ENCODE results near the gene MAPK8IP3.
"Not testable (repeated sequence)": the region's sequence is repeated elsewhere in the genome, so short reads cannot be mapped to it uniquely, and the experiment has no call there.

MAPK8IP3 gene

DNA sequence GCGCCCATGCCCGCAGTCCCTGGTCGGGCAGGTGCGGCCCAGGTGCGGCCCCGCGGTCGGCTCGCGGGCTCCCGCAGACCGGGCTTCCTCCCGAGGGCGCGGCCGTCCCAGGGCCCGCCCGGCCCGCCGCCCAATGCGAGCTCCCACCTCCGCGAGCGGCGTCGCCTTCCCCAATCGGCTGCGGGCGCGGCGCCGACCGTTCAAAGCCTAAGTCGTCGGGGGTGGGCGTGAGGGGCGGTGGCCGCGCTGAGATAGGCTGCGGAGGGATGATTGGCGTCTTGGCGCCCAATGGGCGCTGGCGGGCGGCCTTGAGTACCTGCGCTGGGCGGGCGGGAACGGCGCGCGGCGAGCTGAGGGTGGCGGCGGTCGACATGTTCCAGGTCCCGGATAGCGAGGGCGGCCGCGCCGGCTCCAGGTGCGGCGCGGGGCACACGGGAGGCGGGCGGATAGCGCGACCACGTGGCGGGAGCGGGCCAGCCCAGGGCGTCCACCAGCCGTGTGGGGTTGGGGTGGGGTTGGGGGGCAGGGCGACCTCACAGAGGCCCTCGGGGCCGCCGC, 28.0 kb upstream of the MAPK8IP3 start, which contains the start of gene JPT2:
Gene JPT2, plus strand, starts transcription at position 338 of the 558 bp plus-strand sequence. Its CDS starts 34 bp downstream, at position 372.
- peak; percentile 99 for DNase-seq

DNA sequence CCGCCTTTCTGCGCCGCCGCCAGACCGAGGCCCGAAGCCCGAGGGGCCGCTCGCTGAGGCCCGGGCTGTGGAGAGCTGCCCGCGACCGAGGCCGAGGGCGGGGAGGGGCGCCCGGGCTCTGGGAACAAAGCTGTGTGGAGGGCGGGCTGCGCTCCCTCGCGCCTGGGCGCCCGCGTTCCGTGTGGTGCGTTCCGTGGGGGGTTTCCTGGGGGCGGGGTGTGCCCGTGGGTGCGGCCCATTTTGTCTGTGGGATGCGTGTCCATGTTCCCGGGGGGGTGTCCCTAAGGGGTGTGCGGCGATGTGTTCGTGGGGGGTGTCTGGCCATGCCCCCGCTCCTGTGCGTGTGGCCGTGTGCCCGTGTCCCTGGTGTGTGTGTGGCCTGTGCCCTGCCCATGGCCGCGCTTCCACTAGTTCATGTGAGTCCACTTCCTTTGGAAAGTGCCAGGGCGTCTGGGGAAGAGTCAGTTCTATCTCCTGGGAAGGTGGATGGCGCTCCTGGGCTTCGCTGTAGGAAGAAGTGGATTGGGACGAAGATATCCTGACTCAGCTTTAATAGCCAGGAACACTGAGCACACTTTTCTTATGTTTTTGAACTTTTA, 27.4 kb upstream of the MAPK8IP3 start:
- DNase-seq = peak; percentile 54

DNA sequence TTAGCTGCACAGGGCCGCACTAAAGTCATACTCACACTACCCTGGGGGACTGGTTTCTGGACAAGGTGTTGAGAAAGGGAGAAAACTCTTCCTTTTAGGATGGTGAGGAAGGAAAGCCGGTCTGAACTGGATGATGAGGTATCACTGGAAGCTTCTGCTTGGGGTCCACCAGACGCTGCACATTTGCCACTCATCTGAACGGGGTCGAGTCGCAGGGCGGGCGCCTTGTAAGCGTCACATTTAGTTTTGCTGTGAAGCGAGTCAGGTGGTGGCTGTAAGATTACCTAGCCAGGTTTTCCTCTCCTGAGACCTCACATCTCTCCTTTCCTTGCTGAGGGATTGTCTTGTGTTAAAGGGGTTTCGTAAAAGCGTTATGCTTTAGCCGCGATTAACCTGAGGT, 25.6 kb upstream of the MAPK8IP3 start:
- no peak for DNase-seq

DNA sequence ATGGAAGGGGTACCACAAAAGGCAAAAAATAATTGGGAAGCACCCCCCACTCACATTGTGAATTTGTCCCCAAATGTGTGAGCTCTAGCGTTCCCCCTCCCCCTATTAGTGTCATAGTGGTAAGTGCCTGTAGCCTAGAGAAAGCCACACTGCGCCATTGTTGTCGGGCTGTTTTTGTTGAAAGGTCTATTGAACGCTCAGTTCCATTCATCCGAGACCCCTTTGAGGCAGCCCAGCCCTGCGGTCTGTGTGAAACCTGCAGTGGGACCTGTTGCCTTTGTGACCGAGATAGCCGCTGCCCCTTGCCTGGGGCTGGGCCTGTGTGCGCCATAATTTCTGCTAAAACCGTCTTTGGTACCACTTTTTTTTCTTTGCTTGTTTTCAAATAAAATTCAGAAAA, 25.0 kb upstream of the MAPK8IP3 start:
- DNase-seq = no peak

DNA sequence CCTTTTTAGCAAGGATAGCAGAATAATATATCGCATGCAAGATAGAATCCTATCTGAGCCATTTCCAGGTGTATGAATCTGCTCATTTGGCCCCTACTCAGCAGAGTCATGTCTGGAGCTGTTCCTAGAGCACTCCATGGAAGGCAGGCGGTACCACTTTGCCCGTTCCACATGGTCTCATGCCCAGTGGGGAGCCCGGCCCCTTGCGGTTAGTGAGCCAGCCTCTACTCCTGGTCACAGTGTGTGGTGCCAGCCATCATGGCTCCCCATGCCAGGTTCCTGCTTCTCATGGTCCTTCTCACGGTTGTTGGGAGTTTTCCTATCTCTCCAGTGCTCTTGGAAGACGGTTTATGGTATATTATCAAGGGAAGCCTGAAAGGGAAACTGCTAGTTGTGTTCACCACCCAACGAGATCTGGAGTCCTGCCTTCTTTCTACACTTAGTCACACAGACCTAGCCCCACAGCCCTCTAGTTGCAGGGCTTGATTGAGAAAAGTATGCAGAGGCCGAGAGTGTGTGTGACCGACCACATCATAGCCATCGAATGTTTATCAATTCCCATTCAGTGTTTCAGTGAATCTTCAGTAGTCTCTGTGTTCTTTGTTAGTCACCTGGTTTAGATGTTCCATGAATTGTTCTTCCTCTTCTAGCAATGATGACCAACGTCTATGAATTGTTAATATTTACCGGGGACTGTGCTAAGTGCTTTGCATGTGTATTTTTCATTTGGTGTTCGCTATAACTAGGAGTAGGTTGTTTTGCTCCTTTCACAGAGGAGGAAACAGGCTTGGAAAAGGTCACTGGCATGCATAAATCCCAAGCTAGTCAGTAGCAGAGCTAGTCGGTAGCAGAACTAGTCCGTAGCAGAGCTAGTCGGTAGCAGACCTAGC, 18.3 kb upstream of the MAPK8IP3 start:
- no peak for DNase-seq

DNA sequence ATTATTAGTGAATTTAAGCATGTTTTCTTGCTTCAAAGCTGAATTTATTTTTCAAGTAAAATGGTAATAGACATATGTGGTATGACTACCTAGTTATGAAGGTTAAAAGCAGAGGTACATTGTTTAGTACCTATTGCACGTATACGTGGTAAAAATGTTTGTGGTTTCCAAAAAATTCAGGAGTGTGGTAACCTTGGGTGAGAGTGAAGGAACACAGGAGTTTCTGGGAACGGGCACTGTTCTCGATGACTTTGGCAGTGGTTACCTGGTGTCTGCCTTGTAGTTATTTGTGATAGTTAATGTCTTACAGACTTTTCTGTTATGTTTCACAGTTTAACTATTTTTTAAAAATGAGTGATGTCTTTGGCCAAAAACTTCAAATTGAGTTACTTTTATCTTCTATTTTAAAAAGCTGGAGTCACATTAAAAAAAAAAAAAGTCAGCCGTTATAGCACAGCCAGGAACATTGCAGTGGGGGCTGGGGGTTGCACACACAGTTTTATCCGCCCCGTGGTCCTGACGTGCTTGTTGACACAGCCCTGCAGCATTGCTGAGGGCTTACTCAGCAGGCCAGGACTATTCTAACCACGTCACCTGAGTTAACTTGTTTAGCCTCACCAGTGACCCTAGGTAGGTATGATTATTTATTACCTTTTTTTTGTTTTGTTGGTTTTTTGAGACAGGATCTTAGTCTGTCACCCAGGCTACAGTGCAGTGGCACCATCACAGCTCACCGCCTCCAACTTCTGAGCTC, 17.0 kb upstream of the MAPK8IP3 start:
- no peak for DNase-seq

DNA sequence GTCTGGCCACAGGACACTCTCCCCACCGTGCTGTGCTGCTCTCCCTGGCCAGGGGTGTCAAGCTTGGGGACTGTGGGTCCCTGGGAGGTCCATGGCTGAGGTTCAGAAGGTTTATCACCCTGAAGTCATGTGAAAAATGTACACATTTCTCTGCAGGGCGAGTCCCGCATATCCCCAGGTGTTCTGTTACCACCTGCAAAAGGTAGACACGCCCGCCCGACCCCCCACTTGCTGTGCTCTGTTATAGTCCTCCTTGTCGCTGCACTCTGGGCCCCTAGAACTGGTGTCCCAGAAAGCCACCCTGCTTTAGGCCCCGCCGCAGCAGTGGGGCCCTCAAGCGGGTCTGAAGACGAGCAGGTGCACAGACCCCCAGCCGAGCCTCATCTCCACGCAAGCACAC, 16.1 kb upstream of the MAPK8IP3 start:
- no peak for DNase-seq

DNA sequence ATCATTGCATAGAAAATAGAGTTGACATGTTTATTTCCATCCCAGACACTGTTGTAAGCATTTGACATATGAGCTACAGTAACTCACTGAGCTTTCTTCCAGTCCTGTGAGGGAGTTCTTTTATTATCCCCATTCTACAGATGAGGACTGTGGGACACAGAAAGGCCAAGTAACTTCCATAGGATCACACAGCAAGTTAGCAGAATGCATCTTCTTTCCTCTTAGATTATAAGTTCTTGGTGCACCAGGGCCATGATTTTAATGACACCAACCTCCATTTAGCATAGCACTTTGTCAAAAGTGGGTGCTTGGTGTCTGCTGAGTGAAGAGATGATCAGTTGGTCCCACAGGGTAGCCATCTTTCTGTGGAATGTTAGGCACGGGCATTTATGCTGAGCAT, 15.2 kb upstream of the MAPK8IP3 start:
- DNase-seq = no peak

DNA sequence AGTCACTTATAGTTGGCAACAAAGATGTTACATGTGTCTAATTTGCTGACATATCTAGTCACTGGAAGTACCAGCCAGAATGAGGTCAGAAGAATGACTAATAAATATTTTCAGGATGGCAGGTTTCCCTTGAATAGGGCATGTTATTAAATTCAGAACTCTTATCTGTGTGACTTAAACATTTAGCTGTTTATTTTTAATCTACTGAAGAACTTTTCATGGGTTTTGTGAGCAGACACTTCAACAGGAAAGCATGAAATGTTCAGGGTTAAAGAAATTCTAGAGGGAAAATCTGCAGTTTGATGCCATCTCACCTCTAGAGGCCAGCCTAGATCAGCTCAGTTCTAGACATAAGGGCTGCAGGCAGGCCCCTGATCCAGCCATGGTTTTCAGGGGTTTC, 14.7 kb upstream of the MAPK8IP3 start:
- DNase-seq = peak; percentile 19

DNA sequence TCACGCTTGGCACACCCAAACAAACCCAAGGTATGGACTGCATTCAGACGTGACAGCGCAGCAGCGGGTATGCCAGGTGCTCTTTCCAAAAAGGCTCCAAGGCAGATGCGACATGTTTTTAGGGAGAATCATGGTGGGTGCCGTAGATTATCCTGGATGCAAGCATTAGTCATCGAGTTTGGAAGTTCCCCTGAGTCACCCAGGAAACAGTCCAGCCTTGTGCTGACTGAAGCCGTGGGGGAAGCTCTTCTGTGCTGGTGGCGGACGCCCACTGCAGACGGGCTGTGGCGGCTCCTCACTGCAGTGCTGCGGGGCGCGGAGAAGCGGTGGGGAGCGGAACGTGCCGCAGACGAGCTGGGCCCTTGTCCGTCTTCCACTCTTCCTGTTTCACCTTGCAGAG, 14.0 kb upstream of the MAPK8IP3 start:
- DNase-seq = no peak

DNA sequence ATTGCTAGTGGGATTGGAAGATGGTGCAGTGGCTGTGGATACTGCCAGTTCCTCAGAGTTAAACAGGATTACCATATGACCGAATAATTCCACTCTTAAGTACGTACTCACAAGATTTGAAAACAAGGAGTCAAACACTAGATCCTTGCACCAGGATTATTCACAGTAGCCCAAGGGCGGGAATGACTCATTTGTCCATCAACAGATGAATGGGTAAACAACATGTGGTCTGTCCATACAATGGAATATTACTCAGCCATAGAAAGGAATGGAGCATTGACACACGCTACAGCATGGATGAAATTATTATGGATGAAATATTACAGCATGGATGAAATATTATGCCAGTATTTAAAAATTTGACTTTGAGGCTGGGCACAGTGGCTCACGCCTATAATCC, 9.1 kb upstream of the MAPK8IP3 start:
- no peak for DNase-seq

DNA sequence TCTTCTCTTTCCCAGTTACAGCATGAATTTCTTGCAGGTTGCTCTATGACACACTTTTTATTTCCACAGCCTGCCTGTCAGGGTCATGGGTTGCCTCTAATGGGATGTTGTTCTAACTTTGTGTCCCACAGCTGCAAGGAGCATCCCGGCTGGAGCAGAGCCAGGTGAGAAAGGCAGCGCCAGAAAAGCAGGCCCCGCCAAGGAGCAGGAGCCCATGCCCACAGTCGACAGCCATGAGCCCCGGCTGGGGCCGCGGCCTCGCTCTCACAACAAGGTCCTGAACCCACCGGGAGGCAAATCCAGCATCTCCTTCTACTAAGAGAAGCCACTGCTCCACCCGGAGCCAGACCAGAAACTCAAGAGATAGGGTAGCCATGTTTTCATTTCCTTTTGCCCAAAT, 7.3 kb upstream of the MAPK8IP3 start:
- DNase-seq = no peak

DNA sequence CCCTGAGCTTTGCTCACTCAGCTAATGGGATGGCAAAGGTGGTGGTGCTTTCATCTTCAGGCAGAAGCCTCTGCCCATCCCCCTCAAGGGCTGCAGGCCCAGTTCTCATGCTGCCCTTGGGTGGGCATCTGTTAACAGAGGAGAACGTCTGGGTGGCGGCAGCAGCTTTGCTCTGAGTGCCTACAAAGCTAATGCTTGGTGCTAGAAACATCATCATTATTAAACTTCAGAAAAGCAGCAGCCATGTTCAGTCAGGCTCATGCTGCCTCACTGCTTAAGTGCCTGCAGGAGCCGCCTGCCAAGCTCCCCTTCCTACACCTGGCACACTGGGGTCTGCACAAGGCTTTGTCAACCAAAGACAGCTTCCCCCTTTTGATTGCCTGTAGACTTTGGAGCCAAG, 5.7 kb upstream of the MAPK8IP3 start:
- no peak for DNase-seq

DNA sequence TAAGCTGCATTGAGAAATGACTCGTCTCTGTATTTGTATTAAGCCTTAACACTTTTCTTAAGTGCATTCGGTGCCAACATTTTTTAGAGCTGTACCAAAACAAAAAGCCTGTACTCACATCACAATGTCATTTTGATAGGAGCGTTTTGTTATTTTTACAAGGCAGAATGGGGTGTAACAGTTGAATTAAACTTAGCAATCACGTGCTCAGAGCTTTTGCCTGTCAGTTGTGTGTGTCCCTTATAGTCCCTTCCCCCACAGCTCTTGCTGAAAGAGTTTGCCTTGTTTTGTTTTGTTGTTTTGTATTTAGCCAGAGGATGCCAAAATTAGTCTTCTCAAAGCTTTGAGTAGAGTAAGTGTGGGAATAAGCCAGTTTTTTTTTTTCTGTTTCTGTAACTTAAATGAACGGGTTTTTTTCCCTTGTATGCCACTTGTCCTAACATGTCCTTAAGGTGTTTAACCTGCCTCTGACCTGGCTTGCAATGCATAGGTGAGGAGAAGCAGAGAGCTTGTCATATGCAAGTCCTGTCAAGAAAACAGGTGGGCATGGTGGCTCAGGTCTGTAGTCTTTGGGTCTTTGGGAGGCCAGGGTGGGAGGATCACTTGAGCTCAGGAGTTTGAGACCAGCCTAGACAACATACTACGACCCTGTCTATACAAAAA, 4.6 kb upstream of the MAPK8IP3 start:
- DNase-seq = no peak

DNA sequence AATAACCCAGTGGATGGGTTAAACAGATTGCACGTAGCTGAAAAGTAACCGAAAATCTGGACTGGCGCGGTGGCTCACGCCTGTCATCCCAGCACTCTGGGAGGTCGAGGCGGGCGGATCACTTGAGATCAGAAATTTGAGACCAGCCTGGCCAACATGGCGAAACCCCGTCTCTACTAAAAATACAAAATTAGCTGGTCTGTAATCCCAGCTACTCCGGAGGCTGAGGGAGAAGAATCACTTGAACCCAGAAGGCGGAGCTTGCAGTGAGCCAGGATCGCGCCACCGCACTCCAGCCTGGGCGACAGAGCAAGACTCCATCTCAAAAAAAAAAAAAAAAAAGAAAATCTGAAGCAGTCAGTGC, 689 bp upstream of the MAPK8IP3 start:
- not testable (repeated sequence) for DNase-seq

DNA sequence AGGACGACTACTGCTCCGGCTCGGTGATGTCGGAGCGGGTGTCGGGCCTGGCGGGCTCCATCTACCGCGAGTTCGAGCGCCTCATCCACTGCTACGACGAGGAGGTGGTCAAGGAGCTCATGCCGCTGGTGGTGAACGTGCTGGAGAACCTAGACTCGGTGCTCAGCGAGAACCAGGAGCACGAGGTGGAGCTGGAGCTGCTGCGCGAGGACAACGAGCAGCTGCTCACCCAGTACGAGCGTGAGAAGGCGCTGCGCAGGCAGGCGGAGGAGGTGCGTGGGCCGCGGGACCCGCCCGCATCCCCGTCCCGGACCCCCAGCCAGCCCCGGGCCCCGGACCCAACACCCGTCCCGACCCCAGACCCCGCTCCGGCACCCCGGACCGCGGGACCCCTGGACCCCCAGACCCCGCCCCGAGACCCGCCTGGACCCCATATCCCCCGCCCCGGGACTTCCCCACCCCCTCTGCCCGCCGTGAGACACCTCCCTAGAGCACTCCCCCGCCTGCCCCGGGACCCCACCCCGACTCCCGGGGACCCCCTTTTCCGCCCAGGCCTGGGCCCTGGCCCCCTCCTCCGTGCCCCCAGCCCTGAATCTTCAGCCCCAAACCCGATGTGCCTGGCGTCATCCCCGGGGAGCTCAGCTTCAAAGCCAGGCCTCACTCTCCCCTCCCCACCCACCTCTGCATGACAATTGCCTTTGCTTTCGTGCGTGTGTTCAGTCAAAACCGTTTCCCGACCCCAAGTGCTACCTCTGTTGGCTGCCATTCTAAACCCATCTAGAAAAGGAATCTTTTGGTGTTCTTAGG, 594 bp downstream of the MAPK8IP3 start:
- DNase-seq = peak; percentile 65

DNA sequence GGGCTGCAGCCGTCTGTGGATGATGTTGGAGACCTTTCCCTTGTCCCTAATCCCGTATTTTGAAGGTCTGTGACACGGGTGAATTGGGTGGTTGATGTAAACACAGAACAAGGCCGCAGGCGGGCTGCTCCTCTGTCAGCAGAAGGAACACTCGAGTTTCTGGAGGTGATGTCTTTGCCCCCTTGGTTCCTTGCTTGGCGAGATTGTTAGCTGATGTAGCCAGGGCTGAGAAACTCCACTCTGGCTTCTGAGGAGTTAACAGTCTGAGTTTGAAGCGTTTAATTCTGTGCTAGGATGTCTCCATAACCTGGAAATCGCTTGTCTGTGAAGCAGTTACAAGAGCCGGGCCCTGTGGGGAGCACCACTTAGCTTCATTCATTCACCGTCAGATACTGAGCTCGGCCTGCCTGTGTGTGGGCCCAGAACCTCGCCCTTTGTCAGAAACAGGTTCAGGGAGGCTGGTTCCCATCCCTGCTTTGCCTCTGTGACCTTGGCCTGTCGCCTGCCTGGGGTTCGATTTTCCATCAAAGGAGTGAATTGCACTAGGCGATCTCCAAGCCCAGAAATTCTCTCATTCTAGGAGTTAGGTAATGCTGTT, 1.3 kb downstream of the MAPK8IP3 start:
- DNase-seq = peak; percentile 59

DNA sequence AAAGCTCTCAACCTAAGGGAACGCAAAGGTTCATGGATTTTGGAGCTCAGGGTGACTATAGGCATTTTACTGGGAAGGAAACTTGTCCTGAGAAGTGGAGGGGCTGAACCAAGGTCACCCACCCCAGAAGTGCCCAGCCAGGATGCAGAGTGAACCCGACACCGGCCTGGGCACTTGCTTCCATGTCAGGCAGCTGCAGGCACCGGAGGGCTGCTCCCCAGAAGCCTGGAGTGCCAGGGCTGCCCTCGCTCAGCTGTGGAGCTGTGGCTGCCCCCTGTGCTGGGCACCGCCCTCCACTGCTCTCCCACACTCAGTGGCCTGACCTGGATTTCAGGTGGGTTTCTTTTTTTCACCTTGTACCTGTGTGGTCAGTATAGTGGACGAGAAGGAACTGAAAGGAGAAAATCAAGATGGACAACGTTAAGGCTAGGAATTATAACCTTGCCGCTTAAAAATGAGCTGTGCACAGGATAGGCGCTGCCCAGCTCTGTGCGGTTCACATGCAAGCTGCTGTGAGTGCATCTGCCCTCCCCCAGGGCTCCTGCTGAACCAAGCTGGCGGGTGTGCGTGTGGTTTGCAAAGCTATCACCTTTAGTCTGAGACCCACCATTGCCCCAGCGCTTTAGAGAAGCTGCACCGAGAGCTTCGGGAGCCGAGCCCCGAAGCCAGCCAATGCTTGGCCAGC, 2.2 kb downstream of the MAPK8IP3 start:
- DNase-seq = peak; percentile 24

DNA sequence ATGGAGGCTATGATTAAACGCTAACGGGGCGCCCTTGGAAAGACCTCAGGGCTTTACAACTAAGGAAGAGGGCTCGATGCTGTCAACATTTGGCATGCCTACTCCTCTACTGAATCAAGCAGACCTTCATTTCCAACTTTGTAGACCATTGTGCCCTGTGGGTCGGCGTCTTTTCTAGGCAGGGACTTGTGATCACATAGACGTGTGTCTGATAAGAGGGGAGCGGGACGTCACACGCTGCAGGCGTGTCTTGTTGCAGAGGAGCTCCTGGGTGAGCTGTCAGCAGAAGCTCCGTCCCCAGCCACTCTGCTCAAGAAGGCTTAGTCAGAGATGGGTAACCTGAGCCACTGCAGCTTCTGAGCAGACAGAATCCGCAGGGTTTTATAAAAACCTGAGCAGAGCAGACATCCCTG, 2.8 kb downstream of the MAPK8IP3 start:
- DNase-seq = peak; percentile 52

DNA sequence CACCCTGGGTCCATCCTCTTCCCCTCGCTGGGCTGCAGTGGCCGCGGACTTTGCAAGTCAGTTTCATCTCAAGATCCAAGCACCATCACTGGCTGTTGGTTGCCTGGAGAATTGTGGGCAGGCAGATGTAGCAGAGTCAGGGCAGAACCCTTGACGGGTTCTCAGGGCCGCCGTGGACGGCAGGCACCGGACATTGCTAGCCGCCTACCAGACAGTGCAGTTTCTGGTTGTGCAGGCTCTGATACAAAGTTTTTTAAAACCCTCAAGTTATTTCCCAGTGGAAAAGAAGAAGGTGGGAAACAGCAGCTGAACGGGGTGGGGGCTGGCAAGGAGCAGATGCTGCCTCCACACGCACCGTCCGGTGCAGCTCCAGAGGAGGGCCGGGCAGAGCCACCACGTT, 3.4 kb downstream of the MAPK8IP3 start:
- no peak for DNase-seq

All from hematopoietic multipotent progenitor cell treated with erythropoietin and hydrocortisone succinate and interleukin-3 and kit ligand, for 4 days (in vitro differentiated cells).